Activated T-cell treated with anti-CD3 and anti-CD28 coated beads, Interleukin-2, amount 50 U/mL, for 24 hours (primary cell): ENCODE data around the gene SPTBN5.

ENCODE experiments used
- DNase-seq: peaks from one replicate; pipeline ENCODE4 v3.0.0-alpha.2; 2020
- H3K27ac Mint-ChIP-seq: 2 replicates; pipeline ENCODE4 v1.8.0; 2020; ENCODE audit warnings: mild to moderate bottlenecking, mixed read lengths
- H3K27me3 Mint-ChIP-seq: 2 replicates; pipeline ENCODE4 v1.8.0; 2020; ENCODE audit warnings: mixed read lengths
- H3K36me3 Mint-ChIP-seq: 2 replicates; pipeline ENCODE4 v1.8.0; 2020; ENCODE audit warnings: low read depth, mixed read lengths
- H3K4me1 Mint-ChIP-seq: 2 replicates; pipeline ENCODE4 v1.8.0; 2020; ENCODE audit warnings: low read depth, mixed read lengths
- H3K4me3 Mint-ChIP-seq: 2 replicates; pipeline ENCODE4 v1.8.0; 2020; ENCODE audit warnings: mild to moderate bottlenecking, moderate library complexity, mixed read lengths
- H3K9me3 Mint-ChIP-seq: 2 replicates; pipeline ENCODE4 v1.8.0; 2020; ENCODE audit warnings: mixed read lengths

The SPTBN5 gene

GRCh38 chr15:41893422-41894250 is at the start of gene SPTBN5:
SPTBN5 (minus strand) TSS chr15:41894053; CDS start chr15:41893497, 556 bp downstream.
- peaks cover 37% of the 10 kb centered on the region for H3K4me1 Mint-ChIP-seq

DNA sequence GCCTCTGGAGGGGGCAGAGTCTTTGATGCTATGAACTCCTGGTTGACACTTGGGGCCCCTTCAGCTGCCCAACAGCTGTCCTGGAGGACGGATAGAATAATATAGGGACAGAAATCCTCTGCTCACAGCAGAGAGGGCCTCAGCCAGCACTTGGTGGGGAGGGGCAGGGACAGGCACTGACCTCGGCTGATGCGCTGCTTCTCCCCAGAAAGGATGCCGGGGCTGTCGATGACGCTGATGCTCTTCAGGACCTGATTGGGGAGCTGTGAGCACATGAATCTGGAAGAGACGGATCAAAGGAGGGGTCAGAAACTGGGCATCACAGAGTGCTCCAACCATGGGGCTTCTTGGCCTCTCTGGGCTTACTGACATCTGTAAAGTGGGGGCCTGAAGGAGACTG is 49.0 kb upstream of the SPTBN5 start:
- no peaks in the 10 kb centered on the region for H3K27me3 Mint-ChIP-seq

More at GRCh38 chr15:41893422-41894250, at the start of gene SPTBN5:
- peaks cover 14% of the 10 kb centered on the region for H3K36me3 Mint-ChIP-seq
- peak within 1 kb of the TSS; percentile 87 for H3K27ac Mint-ChIP-seq
- H3K9me3 Mint-ChIP-seq, result no peaks in the 10 kb centered on the region
- H3K4me3 Mint-ChIP-seq, result peak within 1 kb of the TSS; percentile 52
- H3K27me3 Mint-ChIP-seq, result no peaks in the 10 kb centered on the region
- DNase-seq, result no peak

DNA sequence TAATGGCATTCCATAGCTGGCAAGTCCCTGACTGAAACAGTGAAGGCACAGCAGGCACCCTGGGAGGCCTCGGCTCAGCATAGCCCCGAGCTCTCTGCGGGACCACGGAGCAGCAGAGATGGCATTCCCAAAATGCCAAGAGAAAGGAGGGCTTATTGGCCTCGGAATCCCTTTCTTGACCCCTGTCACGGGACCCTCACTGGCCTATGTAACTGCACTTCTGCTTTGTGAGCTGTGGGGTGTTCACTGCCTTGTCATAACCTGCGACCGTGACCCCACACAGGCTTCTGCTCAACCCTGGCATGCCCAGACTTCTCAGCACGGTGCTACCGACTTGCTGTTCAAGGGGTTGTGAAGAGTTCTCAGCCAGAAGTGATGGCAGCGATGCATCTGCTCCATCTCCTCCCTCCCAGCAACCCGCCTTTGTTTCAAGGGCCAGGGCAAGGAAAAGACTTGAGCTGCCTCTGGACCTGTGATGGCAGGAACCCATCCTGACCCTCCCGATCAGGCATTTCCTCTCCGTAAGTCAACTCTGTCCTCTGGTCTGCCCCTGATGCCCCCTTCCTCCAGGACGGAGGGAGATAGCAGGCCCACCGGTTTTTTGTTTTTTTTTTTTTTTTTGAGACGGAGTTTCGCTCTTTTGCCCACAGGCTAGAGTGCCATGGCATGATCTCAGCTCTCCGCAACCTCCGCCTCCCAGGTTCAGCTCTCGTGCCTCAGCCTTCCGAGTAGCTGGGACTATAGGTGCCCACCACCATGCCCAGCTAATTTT is 48.0 kb upstream of the SPTBN5 start:
- Mint-ChIP-seq H3K9me3 (no peaks in the 10 kb centered on the region), H3K36me3 (peaks cover 74% of the 10 kb centered on the region), H3K27ac (peak overlapping the region; percentile 31), H3K27me3 (no peaks in the 10 kb centered on the region), H3K4me3 (no peak overlapping the region), H3K4me1 (peaks cover 53% of the 10 kb centered on the region)
- no peak for DNase-seq

More for the DNA sequence above, 49.0 kb upstream of the SPTBN5 start:
- DNase-seq, result no peak
- peaks cover 43% of the 10 kb centered on the region for H3K4me1 Mint-ChIP-seq
- no peaks in the 10 kb centered on the region for H3K9me3 Mint-ChIP-seq
- H3K36me3 Mint-ChIP-seq, result peaks cover 66% of the 10 kb centered on the region
- no peak overlapping the region for H3K4me3 Mint-ChIP-seq
- H3K27ac Mint-ChIP-seq, result peak overlapping the region; percentile 35

DNA sequence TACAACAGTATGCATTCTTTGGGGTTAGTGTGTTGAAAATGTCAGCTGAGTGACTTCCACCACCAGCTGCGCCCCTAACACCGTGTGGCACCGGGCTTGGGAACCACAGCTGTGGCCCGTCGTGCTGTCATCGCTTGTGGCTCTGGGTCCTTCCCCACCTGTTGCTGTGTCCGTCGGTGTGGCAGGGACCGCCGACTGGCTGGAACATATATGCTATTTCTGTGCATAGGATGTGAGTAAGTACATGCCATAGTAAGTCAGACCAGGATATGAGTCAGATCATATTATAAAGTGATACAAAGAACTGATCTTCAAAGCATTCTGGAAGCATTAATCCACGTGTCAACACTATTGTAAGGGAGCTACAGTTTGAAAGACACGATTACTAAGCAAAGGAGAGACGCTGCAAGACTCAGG is 46.6 kb upstream of the SPTBN5 start:
- peaks cover 3% of the 10 kb centered on the region for H3K9me3 Mint-ChIP-seq
- peaks cover 83% of the 10 kb centered on the region for H3K36me3 Mint-ChIP-seq
- peaks cover 67% of the 10 kb centered on the region for H3K4me1 Mint-ChIP-seq
- H3K27ac Mint-ChIP-seq, result peak overlapping the region; percentile 95
- peak overlapping the region; percentile 25 for H3K4me3 Mint-ChIP-seq
- DNase-seq, result peak; percentile 74
- no peaks in the 10 kb centered on the region for H3K27me3 Mint-ChIP-seq

DNA sequence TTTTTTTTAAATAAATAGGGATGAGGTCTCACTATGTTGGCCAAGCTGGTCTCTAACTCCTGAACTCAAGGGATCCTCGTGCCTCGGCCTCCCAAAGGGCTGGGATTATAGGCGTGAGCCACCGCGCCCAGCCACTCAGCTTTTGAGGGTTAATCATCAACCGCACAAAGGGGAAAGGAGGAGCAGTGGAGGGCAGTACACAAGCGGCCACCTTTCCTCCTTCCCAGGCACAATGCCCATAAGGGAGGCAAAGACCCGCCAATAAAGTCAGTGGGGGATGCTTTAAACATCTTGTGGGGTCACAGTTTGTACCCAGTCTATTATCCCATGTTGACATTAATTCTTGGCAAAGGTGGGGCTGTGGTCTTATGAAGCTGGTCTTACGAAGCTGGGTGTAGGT is 46.1 kb upstream of the SPTBN5 start:
- peaks cover 72% of the 10 kb centered on the region for H3K4me1 Mint-ChIP-seq
- peaks cover 82% of the 10 kb centered on the region for H3K36me3 Mint-ChIP-seq
- H3K9me3 Mint-ChIP-seq, result peaks cover 3% of the 10 kb centered on the region
- peak overlapping the region; percentile 95 for H3K27ac Mint-ChIP-seq
- H3K27me3 Mint-ChIP-seq, result no peaks in the 10 kb centered on the region
- H3K4me3 Mint-ChIP-seq, result peak overlapping the region; percentile 25
- no peak for DNase-seq

- peak overlapping the region; percentile 99 for H3K27ac Mint-ChIP-seq
Observed at GRCh38 chr15:41937568-41937923, 43.7 kb upstream of the SPTBN5 start.

GRCh38 chr15:41936649-41937567 is 43.1 kb upstream of the SPTBN5 start:
- H3K9me3 Mint-ChIP-seq, result peaks cover 3% of the 10 kb centered on the region
- H3K27ac Mint-ChIP-seq, result peak overlapping the region; percentile 99
- no peaks in the 10 kb centered on the region for H3K27me3 Mint-ChIP-seq
- peak; percentile 79 for DNase-seq
- peaks cover 82% of the 10 kb centered on the region for H3K4me1 Mint-ChIP-seq
- peak overlapping the region; percentile 69 for H3K4me3 Mint-ChIP-seq
- peaks cover 80% of the 10 kb centered on the region for H3K36me3 Mint-ChIP-seq

More at GRCh38 chr15:41937568-41937923, 43.7 kb upstream of the SPTBN5 start:
- H3K27me3 Mint-ChIP-seq, result no peaks in the 10 kb centered on the region
- peak overlapping the region; percentile 69 for H3K4me3 Mint-ChIP-seq
- peaks cover 81% of the 10 kb centered on the region for H3K36me3 Mint-ChIP-seq
- DNase-seq, result no peak
- H3K9me3 Mint-ChIP-seq, result peaks cover 3% of the 10 kb centered on the region
- peaks cover 86% of the 10 kb centered on the region for H3K4me1 Mint-ChIP-seq

DNA sequence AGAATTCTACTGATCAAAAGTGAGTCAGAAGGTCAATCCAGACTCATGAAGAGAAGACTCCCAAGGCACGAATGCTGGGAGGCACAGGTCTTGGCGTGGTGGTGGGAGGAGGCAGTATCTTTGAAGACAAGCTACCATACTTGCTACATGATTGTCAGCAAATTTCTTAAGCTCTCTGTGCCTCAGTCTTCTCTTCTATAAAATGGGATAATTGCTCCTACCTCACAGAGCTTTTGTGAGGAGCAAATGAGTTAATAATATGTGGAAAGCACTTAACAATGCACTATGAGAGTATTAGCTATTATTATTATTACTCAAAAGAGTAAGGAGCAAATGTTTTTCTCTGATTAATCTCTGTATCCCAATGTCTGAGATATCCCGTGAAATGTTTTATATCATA is 42.3 kb upstream of the SPTBN5 start:
- Mint-ChIP-seq H3K9me3 (peaks cover 3% of the 10 kb centered on the region), H3K27me3 (no peaks in the 10 kb centered on the region), H3K4me1 (peaks cover 78% of the 10 kb centered on the region), H3K4me3 (peak overlapping the region; percentile 69), H3K27ac (peak overlapping the region; percentile 99), H3K36me3 (peaks cover 75% of the 10 kb centered on the region)
- no peak for DNase-seq

DNA sequence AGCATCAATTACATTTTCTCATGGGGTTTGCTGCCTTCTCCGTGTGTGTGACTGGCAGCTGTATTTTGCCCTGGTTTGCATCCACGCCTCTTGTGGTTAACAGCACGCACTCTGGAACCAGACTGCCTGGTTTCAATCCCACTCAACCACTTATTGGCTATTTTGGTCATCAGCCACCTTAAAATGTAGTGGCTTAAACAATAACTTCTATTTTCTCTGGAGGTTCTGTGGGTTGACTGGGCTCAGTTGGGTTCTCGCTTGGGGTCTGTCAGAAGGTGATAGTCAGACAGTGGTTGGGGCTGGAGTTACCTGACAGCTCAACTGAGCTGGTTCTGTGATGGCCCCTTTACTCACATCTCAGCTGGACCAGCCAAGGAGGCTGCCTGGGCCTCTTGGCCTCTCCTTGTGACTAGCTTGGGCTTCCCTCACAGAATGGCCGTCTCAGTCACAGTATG is 41.7 kb upstream of the SPTBN5 start:
- no peaks in the 10 kb centered on the region for H3K27me3 Mint-ChIP-seq
- H3K27ac Mint-ChIP-seq, result peak overlapping the region; percentile 99
- H3K9me3 Mint-ChIP-seq, result peaks cover 3% of the 10 kb centered on the region
- peak overlapping the region; percentile 69 for H3K4me3 Mint-ChIP-seq
- peak; percentile 43 for DNase-seq
- H3K36me3 Mint-ChIP-seq, result peaks cover 69% of the 10 kb centered on the region
- H3K4me1 Mint-ChIP-seq, result peaks cover 76% of the 10 kb centered on the region

GRCh38 chr15:41934843-41935242 is 41.0 kb upstream of the SPTBN5 start:
- Mint-ChIP-seq H3K4me3 (peak overlapping the region; percentile 69), H3K4me1 (peaks cover 76% of the 10 kb centered on the region), H3K27me3 (no peaks in the 10 kb centered on the region), H3K27ac (peak overlapping the region; percentile 99), H3K36me3 (peaks cover 66% of the 10 kb centered on the region), H3K9me3 (peaks cover 3% of the 10 kb centered on the region)
- peak; percentile 75 for DNase-seq

- H3K27me3 Mint-ChIP-seq, result no peaks in the 10 kb centered on the region
- H3K9me3 Mint-ChIP-seq, result peaks cover 3% of the 10 kb centered on the region
- H3K4me3 Mint-ChIP-seq, result peak overlapping the region; percentile 25
- peaks cover 63% of the 10 kb centered on the region for H3K36me3 Mint-ChIP-seq
- H3K27ac Mint-ChIP-seq, result peak overlapping the region; percentile 99
- H3K4me1 Mint-ChIP-seq, result peaks cover 79% of the 10 kb centered on the region
- no peak for DNase-seq
Observed at GRCh38 chr15:41933771-41934170, 39.9 kb upstream of the SPTBN5 start.

GRCh38 chr15:41933326-41933725 is 39.5 kb upstream of the SPTBN5 start:
- DNase-seq, result no peak
- H3K4me3 Mint-ChIP-seq, result no peak overlapping the region
- peaks cover 75% of the 10 kb centered on the region for H3K4me1 Mint-ChIP-seq
- H3K36me3 Mint-ChIP-seq, result peaks cover 62% of the 10 kb centered on the region
- H3K9me3 Mint-ChIP-seq, result peaks cover 3% of the 10 kb centered on the region
- no peaks in the 10 kb centered on the region for H3K27me3 Mint-ChIP-seq
- H3K27ac Mint-ChIP-seq, result peak overlapping the region; percentile 99

GRCh38 chr15:41932511-41933289 is 38.8 kb upstream of the SPTBN5 start:
- H3K9me3 Mint-ChIP-seq, result peaks cover 3% of the 10 kb centered on the region
- no peaks in the 10 kb centered on the region for H3K27me3 Mint-ChIP-seq
- peaks cover 69% of the 10 kb centered on the region for H3K4me1 Mint-ChIP-seq
- DNase-seq, result no peak
- peak overlapping the region; percentile 99 for H3K27ac Mint-ChIP-seq
- peaks cover 56% of the 10 kb centered on the region for H3K36me3 Mint-ChIP-seq
- no peak overlapping the region for H3K4me3 Mint-ChIP-seq
